GM12891 (cell line): ENCODE results near the gene LRRC1.

Source experiments
- DNase-seq: peaks from one replicate; pipeline ENCODE4 v3.0.0; 2011; ENCODE audit warnings: low spot score; ENCODE audit not compliant: insufficient read length
- FAIRE-seq: peaks from 2 replicates; lab custom pipeline; 2011; peaks lifted over from hg19 to GRCh38; lab: Jason Lieb, UNC
- PAX5 ChIP-seq: IDR thresholded peaks from 2 replicates; pipeline ENCODE4 v1.6.1; 2011; ENCODE audit warnings: low read length, moderate library complexity, mild to moderate bottlenecking; ENCODE audit not compliant: insufficient read depth, severe bottlenecking
- POLR2A ChIP-seq: IDR thresholded peaks from 2 replicates; pipeline ENCODE4 v1.6.1; 2011; ENCODE audit warnings: low read depth, low read length, control low read depth
- POLR2AphosphoS5 ChIP-seq: IDR thresholded peaks from 2 replicates; pipeline ENCODE4 v1.6.1; 2011; ENCODE audit warnings: low read depth, low read length, control low read depth
- POU2F2 ChIP-seq: IDR thresholded peaks from 2 replicates; pipeline ENCODE4 v1.6.1; 2011; ENCODE audit warnings: low read depth, mild to moderate bottlenecking, control low read depth, low read length, moderate library complexity
- SPI1 ChIP-seq: IDR thresholded peaks from 2 replicates; pipeline ENCODE4 v1.6.1; 2011; ENCODE audit warnings: low read depth, low read length, control low read depth
- TAF1 ChIP-seq: IDR thresholded peaks from 2 replicates; pipeline ENCODE4 v1.6.1; 2011; ENCODE audit warnings: low read depth, low read length, control low read depth

Gene LRRC1

GRCh38 chr6:53813096-53813495, 18.3 kb downstream of the LRRC1 start:
- DNase-seq (no peak), FAIRE-seq (no peak)
- TF ChIP-seq POLR2AphosphoS5 (no peak), PAX5 (no peak), SPI1 (no peak), POLR2A (no peak), POU2F2 (no peak), TAF1 (no peak)

GRCh38 chr6:53813801-53814200, 19.0 kb downstream of the LRRC1 start:
- TF ChIP-seq SPI1 (peak; percentile 25; the same call in 1 of the 2 replicates), PAX5 (no peak), POLR2A (no peak), POU2F2 (no peak), POLR2AphosphoS5 (no peak), TAF1 (no peak)
- FAIRE-seq, result no peak

GRCh38 chr6:53814353-53814752, 19.5 kb downstream of the LRRC1 start:
- FAIRE-seq (no peak), DNase-seq (no peak)
- TF ChIP-seq POU2F2, result no peak
- TF ChIP-seq POLR2A, result no peak
- no peak for TF ChIP-seq SPI1
- no peak for TF ChIP-seq TAF1
- TF ChIP-seq PAX5, result no peak
- no peak for TF ChIP-seq POLR2AphosphoS5

More at GRCh38 chr6:53813801-53814200, 19.0 kb downstream of the LRRC1 start:
- no peak for DNase-seq

GRCh38 chr6:53815381-53816119, 20.7 kb downstream of the LRRC1 start:
- no peak for DNase-seq
- no peak for FAIRE-seq
- no peak for TF ChIP-seq PAX5
- TF ChIP-seq POLR2AphosphoS5, result no peak
- no peak for TF ChIP-seq POLR2A
- TF ChIP-seq TAF1, result no peak
- TF ChIP-seq SPI1, result no peak
- no peak for TF ChIP-seq POU2F2

GRCh38 chr6:53818858-53819609, 24.2 kb downstream of the LRRC1 start:
- DNase-seq (no peak), FAIRE-seq (no peak)
- no peak for TF ChIP-seq POLR2A
- no peak for TF ChIP-seq POU2F2
- TF ChIP-seq PAX5, result no peak

GRCh38 chr6:53822401-53823125, 27.8 kb downstream of the LRRC1 start:
- DNase-seq (no peak), FAIRE-seq (no peak)
- TF ChIP-seq SPI1 (no peak), POLR2A (no peak), POLR2AphosphoS5 (no peak), PAX5 (no peak), POU2F2 (no peak), TAF1 (no peak)

GRCh38 chr6:53824714-53825113, 29.9 kb downstream of the LRRC1 start:
- TF ChIP-seq POLR2AphosphoS5 (no peak), TAF1 (no peak), PAX5 (no peak), SPI1 (no peak), POLR2A (no peak), POU2F2 (no peak)
- FAIRE-seq (no peak), DNase-seq (no peak)

GRCh38 chr6:53825532-53826321, 30.9 kb downstream of the LRRC1 start:
- DNase-seq (no peak), FAIRE-seq (no peak)
- TF ChIP-seq POU2F2 (no peak), PAX5 (no peak), SPI1 (no peak), TAF1 (no peak), POLR2AphosphoS5 (no peak), POLR2A (no peak)
